HG03558 (cell line): ENCODE measurements around the gene SDF4.

ENCODE experiments used
- ATAC-seq: cut with Tn5 transposase; IDR thresholded peaks from one replicate; pipeline ENCODE4 v1.9.1; 2021; ENCODE audit warnings: moderate number of reproducible peaks; ENCODE audit not compliant: unreplicated experiment; ENCODE audit errors: extremely low read depth

The SDF4 gene

GRCh38 chr1:1171546-1172340 lies 60.1 kb downstream of the SDF4 start:
- no peak for ATAC-seq

- ATAC-seq: no peak
Observed at GRCh38 chr1:1171161-1171545, 60.6 kb downstream of the SDF4 start.

- no peak for ATAC-seq
Observed at GRCh38 chr1:1170215-1171091, 61.3 kb downstream of the SDF4 start.

GRCh38 chr1:1169429-1170214 lies 62.2 kb downstream of the SDF4 start:
- no peak for ATAC-seq

- ATAC-seq: no peak
Observed at GRCh38 chr1:1168451-1169411, 63.1 kb downstream of the SDF4 start.

- ATAC-seq: no peak
Observed at GRCh38 chr1:1167841-1168450, 63.9 kb downstream of the SDF4 start.

- no peak for ATAC-seq
Observed at GRCh38 chr1:1167398-1167821, 64.4 kb downstream of the SDF4 start.
